ENCODE measurements around the gene PRB2. TPM values are rescaled to one million over a fixed set of nuclear protein-coding genes. Genes with fewer than 3 reads are reported as not detected.

The PRB2 gene
- total and polyA plus RNA-seq, 10 of the 15 experiments (the other 5 are each of a cell fraction or from before 2014, with no cell fraction given) = not detected

DNA sequence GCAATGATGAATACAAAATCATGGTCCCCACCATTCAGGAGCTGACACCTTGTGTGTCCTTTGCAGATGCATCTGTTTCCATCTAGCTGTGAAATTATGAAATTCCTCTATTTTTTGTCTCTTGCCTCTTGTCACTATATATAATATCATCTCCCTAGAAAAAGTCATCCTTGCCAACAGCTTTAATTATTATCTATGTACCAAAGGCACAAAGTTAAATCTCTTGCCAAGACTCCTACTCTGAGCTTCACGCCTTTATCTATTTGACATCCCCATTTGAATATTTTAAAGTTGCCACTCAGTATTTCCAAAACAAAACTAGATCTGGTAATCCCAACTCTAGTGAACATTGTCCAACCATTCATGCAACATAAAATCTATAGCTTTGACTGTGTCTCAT lies 32.0 kb upstream of the PRB2 start (continued):
- TF ChIP-seq, protein P1, sequence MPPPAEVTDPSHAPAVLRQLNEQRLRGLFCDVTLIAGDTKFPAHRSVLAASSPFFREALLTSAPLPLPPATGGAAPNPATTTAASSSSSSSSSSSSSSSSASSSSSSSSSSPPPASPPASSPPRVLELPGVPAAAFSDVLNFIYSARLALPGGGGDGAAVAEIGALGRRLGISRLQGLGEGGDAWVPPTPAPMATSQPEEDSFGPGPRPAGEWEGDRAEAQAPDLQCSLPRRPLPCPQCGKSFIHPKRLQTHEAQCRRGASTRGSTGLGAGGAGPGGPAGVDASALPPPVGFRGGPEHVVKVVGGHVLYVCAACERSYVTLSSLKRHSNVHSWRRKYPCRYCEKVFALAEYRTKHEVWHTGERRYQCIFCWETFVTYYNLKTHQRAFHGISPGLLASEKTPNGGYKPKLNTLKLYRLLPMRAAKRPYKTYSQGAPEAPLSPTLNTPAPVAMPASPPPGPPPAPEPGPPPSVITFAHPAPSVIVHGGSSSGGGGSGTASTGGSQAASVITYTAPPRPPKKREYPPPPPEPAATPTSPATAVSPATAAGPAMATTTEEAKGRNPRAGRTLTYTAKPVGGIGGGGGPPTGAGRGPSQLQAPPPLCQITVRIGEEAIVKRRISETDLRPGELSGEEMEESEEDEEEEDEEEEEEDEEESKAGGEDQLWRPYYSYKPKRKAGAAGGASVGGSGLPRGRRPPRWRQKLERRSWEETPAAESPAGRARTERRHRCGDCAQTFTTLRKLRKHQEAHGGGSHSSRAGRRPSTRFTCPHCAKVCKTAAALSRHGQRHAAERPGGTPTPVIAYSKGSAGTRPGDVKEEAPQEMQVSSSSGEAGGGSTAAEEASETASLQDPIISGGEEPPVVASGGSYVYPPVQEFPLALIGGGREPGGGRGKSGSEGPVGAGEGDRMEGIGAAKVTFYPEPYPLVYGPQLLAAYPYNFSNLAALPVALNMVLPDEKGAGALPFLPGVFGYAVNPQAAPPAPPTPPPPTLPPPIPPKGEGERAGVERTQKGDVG (CRISPR knock-in tag; IDR thresholded peaks at IDR 0.05) = no peak

DNA sequence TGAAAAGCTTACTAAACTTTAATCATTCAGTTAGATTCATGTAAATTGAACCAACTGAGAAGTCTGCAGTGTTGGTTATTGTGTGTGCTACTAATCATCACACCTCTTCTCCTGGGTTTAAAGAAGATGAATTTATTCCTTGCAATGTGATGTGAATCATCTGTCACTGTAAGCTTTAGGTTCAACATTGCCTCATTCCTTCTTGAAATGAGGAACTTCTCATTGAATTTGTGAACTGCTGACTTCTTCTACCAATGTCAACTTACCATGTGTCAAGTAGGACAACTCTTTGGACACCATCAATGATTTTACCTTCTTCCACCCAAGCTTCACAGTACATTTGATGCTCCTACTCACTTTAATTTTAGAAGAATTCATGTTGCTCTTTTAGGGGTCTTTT lies 17.4 kb upstream of the PRB2 start:
- RAD21 ChIA-PET (ENCODE audit: unreplicated experiment) = no interaction called here
- DNase-seq (ENCODE audit: low read depth, low spot score) (no peak), FAIRE-seq (no peak), ATAC-seq (no peak)
- intact Hi-C loops (cut with micrococcal nuclease; ENCODE audit: unreplicated experiment) (no loop called here), in situ Hi-C loops (cut with MboI) (no loop called here)
- no peak overlapping the region for H2AFZ ChIP-seq (ENCODE audit: control insufficient read depth, low read depth, low read length)
- H3K27me3 ChIP-seq (replicated peaks in 1 of 2; ENCODE audit: control insufficient read depth in 2 of 2, insufficient read depth in 2 of 2, low read length in 1 of 2) = no peaks in the 10 kb centered on the region; a peak in 1 of 4 replicates
- no TSS peak for BruUV-seq (replicated peaks)
- CTCF ChIA-PET = no interaction called here
- no peak overlapping the region for H3K9ac ChIP-seq (ENCODE audit: control insufficient read depth, insufficient read depth, low read length)
- H3K4me3 ChIP-seq = no peak overlapping the region
- H4K20me1 ChIP-seq (ENCODE audit: control insufficient read depth, insufficient read depth) = no peaks in the 10 kb centered on the region
- H3K4me2 ChIP-seq (ENCODE audit: control insufficient read depth, insufficient read depth) = no peak overlapping the region
- H3K4me1 ChIP-seq (ENCODE audit: control insufficient read depth, insufficient read depth, low read length) = no peaks in the 10 kb centered on the region
- SMC1A ChIA-PET (ENCODE audit: uncharacterized antibody, unreplicated experiment) = no interaction called here
- H3K9me3 ChIP-seq (replicated peaks; ENCODE audit: control insufficient read depth, insufficient read depth, low read length) = no peaks in the 10 kb centered on the region; the same call in 2 of the 3 replicates
- TF ChIP-seq STAT1 (conservative IDR thresholded peaks at IDR 0.05) (no peak), TAF1 (IDR thresholded peaks at IDR 0.05; ENCODE audit: borderline replicate concordance, low read depth, low read length) (no peak), NR2C2 (IDR thresholded peaks at IDR 0.05; ENCODE audit: borderline replicate concordance, control insufficient read depth, insufficient read length, low read depth) (no peak), FOS (IDR thresholded peaks at IDR 0.05; ENCODE audit: borderline replicate concordance, extremely low read depth, insufficient read length) (no peak), SREBF1 (IDR thresholded peaks at IDR 0.05; ENCODE audit: low read length) (no peak), BACH1 (IDR thresholded peaks at IDR 0.05; ENCODE audit: borderline replicate concordance) (no peak), STAT3 (IDR thresholded peaks at IDR 0.05; ENCODE audit: low read depth, low read length) (no peak)
- TF ChIP-seq, protein P2, sequence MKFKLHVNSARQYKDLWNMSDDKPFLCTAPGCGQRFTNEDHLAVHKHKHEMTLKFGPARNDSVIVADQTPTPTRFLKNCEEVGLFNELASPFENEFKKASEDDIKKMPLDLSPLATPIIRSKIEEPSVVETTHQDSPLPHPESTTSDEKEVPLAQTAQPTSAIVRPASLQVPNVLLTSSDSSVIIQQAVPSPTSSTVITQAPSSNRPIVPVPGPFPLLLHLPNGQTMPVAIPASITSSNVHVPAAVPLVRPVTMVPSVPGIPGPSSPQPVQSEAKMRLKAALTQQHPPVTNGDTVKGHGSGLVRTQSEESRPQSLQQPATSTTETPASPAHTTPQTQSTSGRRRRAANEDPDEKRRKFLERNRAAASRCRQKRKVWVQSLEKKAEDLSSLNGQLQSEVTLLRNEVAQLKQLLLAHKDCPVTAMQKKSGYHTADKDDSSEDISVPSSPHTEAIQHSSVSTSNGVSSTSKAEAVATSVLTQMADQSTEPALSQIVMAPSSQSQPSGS (IDR thresholded peaks at IDR 0.05; ENCODE audit: low read length) = no peak
- TF ChIP-seq, protein P3, sequence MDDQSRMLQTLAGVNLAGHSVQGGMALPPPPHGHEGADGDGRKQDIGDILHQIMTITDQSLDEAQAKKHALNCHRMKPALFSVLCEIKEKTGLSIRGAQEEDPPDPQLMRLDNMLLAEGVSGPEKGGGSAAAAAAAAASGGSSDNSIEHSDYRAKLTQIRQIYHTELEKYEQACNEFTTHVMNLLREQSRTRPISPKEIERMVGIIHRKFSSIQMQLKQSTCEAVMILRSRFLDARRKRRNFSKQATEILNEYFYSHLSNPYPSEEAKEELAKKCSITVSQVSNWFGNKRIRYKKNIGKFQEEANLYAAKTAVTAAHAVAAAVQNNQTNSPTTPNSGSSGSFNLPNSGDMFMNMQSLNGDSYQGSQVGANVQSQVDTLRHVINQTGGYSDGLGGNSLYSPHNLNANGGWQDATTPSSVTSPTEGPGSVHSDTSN (IDR thresholded peaks at IDR 0.05; ENCODE audit: insufficient replicate concordance, low read depth, low read length) = no peak
- H3K79me2 ChIP-seq (ENCODE audit: control insufficient read depth, insufficient read depth, low read length) = no peaks in the 10 kb centered on the region
- H3K36me3 ChIP-seq (ENCODE audit: control insufficient read depth in 2 of 2, insufficient read depth in 2 of 2, low read length in 1 of 2) = no peaks in the 10 kb centered on the region
- H3K27ac ChIP-seq (ENCODE audit: control insufficient read depth, insufficient read depth) = no peak overlapping the region
- POLR2A ChIA-PET = no interaction called here
